HG02852 (cell line): ENCODE data around the gene CRCP.
"Not testable (repeated sequence)": the region's sequence is repeated elsewhere in the genome, so short reads cannot be mapped to it uniquely, and the experiment has no call there.

ENCODE experiments used
- ATAC-seq: cut with Tn5 transposase; IDR thresholded peaks from one replicate; pipeline ENCODE4 v1.9.1; 2021; ENCODE audit warnings: mild to moderate bottlenecking, moderate library complexity; ENCODE audit not compliant: unreplicated experiment

The CRCP gene

GRCh38 chr7:66152371-66153191 lies 37.9 kb downstream of the CRCP start:
- no peak for ATAC-seq

GRCh38 chr7:66153691-66154090 lies 39.0 kb downstream of the CRCP start:
- ATAC-seq: no peak

GRCh38 chr7:66156035-66156434 lies 41.4 kb downstream of the CRCP start:
- ATAC-seq: not testable (repeated sequence)

- ATAC-seq: no peak
These were observed 42.4 kb downstream of the CRCP start for GRCh38 chr7:66157060-66157459.

- no peak for ATAC-seq
These were observed 48.0 kb downstream of the CRCP start for GRCh38 chr7:66162622-66163021.

GRCh38 chr7:66163186-66163610 lies 48.6 kb downstream of the CRCP start:
- ATAC-seq: no peak

- no peak for ATAC-seq
These were observed 49.7 kb downstream of the CRCP start for GRCh38 chr7:66164356-66164755.

- ATAC-seq: no peak
These were observed 53.2 kb downstream of the CRCP start for GRCh38 chr7:66167773-66168387.

- no peak for ATAC-seq
These were observed 55.0 kb downstream of the CRCP start for GRCh38 chr7:66169616-66170015.

GRCh38 chr7:66170309-66171231 lies 55.9 kb downstream of the CRCP start:
- no peak for ATAC-seq

GRCh38 chr7:66172536-66173401 lies 58.1 kb downstream of the CRCP start:
- not testable (repeated sequence) for ATAC-seq

- ATAC-seq: no peak
These were observed 59.2 kb downstream of the CRCP start for GRCh38 chr7:66173856-66174255.

- not testable (repeated sequence) for ATAC-seq
These were observed 60.4 kb downstream of the CRCP start for GRCh38 chr7:66175006-66175405.

- no peak for ATAC-seq
These were observed 62.3 kb downstream of the CRCP start for GRCh38 chr7:66176914-66177313.

GRCh38 chr7:66178258-66178657 lies 63.6 kb downstream of the CRCP start:
- no peak for ATAC-seq

GRCh38 chr7:66181329-66181728 lies 66.7 kb downstream of the CRCP start:
- ATAC-seq: no peak

GRCh38 chr7:66181845-66182244 lies 67.2 kb downstream of the CRCP start:
- no peak for ATAC-seq

GRCh38 chr7:66182920-66183319 lies 68.3 kb downstream of the CRCP start:
- ATAC-seq: no peak

- no peak for ATAC-seq
These were observed 69.1 kb downstream of the CRCP start for GRCh38 chr7:66183700-66184099.

- no peak for ATAC-seq
These were observed 71.1 kb downstream of the CRCP start for GRCh38 chr7:66185680-66186187.
